ENCODE results near the gene FBXO31.

The FBXO31 gene

DNA sequence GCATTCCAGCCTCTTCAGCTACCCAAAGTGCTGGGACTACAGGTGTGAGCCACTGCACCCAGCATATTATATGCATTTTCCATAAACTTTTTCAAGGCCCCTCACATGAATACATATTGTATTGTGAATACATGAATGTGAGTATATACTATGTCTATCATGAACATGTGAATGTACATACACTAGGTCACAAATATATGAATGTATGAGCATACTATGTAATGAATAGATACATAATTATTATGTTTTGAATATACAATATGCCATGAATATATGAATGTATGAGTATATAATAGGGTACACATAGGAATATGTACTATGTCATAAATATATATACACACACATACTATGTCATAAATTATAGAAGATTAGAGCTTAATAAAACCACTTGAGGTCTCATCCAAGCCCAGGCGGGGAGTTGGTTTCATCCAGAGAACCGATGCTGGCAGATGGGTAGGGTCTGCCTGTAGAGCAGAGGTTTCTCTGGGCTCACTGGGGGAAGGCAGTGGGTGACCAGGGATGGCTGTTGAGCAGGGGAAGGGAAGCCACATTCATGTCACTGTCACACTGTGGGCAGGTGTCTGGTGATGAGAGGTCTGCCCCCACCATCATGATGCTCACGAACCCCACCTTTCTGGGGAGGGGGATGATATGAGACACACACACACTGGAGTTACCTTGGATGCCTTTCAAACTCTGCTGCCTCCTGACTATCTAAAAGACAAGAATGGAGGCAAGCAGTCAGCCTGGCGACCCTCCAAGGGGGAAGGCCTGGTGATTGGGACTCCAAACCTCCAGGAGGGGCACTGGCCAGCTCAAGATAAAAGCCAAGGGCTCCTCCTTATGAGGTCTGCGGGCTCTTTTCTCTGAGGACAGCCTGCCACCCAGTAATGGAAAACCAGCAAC is 73.7 kb downstream of the FBXO31 start:
- DNase-seq (ENCODE audit: low read depth), result no peak

DNA sequence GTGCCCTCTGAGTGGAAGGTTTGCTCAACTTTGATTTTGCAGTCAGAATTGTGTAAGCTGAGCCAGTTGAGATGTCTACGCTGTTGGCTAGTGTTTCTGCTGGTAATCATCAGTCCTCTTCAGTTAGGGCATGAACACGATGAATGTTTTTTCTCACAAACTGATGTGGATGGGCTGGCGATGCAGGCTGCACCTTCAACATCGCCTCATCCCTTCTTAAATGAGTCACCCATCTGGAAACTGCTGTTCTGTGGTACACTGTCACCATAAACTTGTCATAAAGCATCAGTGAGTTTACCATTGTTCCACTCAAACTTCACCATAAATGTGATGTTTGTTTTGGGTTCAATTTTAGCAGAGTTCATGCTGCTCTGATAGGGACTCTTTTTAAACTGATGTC is 74.8 kb downstream of the FBXO31 start:
- DNase-seq (ENCODE audit: low read depth), result no peak

DNA sequence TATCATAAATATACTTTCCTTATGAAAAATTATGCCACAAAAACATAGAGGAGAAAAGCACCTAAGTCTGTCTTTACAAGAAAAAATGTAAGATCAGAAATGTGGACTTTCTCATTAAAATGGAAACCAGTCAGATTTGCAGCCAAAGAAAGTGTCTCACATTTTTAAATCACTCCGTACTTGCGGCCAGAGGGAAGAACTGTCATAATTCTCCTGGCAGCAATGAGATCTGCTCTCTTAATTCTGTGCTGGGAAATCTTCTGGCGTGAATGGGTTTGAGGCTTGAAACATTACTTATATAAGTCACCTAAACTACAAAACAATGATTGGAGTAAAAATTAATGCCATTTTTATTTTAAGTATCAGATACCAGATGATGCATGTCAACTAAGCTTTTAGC is 77.1 kb downstream of the FBXO31 start:
- DNase-seq (ENCODE audit: low read depth), result no peak

DNA sequence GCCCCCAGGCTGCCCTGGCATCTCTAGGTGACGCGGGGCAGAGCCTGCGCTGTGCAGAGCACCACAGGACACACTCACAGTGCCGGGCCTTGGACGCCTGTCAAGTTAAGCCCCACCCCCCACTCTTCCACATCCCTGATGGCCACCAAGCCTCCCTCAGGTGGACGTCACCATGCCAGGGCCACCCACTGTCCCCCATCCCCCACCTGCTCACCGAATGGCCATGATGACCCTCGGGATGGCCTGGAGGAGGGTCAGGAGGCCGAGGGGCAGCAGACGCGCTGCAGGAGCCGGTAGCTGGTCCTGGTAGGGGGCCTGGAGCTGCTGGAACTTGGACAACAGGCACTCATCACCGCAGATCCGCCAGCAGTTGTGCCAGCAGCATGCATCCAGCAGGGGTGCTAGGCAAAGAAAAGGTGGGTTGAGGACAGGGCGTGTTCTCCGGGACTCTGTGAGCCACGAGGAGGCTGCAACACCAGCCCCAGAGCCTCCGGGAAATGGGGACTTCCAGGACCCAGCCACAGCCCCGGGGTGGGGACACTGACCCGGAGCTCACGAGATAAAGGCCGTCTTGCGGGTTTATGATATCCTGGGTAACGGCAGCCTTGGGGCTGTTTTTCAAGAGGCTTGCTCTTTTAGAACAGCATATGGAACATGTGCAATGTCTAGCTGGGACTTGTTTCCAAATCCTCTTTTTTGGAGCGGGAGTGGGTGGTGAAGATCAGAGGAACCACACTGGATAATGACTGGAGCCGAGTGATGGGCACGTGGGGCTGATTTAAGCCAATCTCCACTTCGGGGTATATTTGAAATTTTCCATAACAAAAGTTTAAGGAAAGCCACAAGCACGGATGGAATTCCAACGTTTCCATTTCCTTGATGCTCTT is 77.8 kb downstream of the FBXO31 start:
- no peak for DNase-seq (ENCODE audit: low read depth)

DNA sequence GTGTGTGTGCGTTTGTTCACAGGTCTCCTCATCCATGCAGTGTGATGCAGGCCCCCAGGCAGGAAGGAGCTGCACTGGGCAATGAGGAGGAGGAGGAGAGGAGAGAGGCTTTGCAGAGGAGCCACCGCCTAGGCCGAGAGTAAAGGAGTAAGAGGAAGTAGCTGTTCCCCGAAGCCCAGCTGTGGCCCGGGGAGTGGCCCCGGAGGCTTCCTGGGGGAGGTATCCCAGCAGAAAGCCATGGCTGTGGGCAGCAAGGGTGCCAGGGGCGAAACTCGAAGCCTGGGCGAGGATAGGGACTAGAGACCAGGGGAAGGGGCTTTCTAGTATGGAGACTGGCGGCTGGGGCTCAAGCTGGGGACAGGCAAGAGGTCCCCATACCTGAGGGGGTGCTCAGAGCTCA is 78.6 kb downstream of the FBXO31 start:
- no peak for DNase-seq (ENCODE audit: low read depth)

DNA sequence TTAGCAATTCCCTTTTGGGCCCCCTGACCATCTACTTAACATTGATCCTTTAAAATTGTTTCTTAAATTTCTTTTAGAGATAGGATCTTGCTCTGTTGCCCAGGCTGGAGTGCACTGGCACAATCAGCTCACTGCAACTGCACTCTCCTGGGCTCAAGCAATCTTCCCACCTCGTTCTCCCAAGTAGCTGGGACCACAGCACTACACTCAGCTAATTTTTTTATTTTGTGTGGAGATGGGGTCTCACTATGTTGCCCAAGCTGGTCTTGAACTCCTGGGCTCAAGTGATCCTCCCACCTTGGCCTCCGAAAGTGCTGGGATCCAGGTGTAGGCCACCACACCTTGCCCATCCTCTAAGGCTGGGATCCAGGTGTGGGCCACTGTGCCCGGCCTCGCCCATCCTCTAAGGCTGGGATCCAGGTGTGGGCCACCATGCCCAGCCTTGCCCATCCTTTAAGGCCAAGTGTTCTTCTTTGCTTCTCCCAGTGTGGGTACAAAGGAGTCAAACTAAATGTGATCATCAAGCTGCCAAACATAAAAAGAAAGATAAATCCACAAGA is 79.5 kb downstream of the FBXO31 start:
- DNase-seq (ENCODE audit: low read depth), result no peak

DNA sequence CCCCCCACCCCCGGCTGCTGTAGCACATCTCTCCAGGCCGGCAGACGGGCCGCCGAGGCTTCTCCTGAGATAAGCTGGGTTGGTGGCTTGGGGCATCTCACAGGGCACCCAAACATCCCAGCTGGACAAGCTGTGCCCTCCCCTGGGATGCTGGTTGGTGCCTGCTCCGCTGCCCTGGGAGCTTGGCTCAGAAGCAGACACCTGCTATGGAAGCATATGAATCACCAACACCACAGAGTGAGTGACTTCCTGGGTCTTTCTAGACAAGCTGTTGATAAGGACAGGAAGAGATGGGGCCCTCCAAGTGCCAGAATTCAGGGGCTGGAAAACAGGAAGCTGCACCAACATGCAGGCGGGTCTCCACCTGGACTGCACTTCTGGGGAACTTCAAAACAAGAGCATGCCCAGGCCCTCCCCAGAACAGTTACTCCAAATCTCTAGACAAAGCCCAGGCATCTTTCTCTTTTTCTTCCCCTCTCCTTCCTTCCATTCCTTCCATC is 80.1 kb downstream of the FBXO31 start:
- no peak for DNase-seq (ENCODE audit: low read depth)

DNA sequence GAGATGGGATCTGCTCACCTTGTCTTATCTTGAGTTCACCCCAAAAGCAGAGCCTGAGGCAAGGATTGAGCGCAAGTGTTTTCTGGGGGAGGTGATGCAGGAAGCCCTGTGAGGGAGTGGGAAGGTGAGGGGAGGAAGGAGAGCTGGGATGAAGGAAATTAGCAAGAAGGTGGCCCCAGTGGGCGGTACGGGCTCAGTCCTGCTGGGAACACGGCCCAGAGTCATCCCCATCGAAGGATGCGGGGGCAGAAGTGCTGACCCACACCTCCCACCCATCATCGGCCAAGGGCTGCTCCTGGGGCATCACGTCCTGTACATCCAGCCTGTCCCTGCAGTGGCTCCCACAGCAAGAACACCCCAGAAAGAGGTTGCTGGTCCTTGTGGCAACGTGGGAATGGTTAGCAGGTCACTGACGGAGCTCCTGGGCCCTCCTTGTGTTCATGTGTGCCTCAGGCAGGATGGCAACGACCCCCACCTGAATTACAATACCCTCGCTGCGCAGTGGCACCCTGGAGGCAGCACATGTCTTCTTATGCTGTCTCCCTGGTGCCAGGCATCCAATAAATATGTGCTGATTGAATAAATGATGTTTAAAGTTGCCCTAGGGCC is 84.6 kb downstream of the FBXO31 start:
- no peak for DNase-seq (ENCODE audit: low read depth)

DNA sequence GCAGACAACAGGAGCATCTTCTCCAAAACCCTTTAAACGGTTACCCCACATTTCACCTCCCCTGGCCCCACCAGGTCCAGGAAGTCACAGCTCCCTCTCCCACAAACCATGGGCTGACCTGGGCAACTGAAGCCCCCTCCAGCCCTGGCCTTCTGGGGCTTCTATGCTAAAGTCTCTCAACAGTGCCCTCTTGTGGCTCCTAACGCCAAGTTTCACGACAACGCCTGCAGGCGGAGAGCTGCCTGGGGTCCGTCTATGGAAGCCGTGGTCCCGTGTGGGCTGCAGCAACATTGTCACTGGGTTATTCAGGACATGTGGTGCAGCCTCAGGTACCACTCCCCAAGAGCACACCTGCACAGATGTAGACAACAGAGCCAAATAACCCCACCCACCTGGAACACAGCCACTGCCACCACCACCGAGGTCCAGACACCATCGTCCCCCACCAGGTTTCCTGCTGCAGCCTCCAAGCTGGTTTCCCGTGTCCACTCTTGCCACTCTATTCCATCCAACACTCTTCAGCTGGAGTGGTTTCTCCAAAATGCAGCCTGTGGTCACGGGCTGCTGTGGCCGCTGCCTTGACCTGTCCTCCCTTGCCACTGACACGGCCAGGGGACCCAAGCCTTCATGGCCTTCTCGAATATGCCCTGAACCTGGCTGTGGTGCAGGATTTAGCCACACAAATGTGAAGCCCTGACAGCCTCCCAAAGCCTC is 85.5 kb downstream of the FBXO31 start:
- peak; percentile 13 for DNase-seq (ENCODE audit: low read depth)

DNA sequence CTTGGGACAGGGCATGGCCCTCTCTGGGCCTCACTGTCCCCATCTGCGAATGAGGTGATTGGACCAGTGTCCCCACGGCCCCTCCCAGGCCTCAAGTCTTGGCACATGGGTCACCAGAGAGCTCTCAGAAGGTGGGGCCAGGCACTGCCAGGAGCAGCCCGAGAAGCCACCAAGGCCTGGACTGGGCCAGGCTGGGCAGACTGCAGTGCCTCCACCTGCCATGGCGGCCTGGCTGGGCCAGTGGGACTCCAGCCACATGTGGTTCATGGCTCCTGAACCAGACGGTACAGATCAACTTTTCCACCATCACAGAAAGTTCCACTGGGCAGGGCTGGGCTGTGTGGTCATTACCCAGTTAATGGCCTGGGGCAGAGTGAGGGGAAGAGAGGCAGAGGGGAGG is 86.2 kb downstream of the FBXO31 start:
- DNase-seq (ENCODE audit: low read depth), result no peak

DNA sequence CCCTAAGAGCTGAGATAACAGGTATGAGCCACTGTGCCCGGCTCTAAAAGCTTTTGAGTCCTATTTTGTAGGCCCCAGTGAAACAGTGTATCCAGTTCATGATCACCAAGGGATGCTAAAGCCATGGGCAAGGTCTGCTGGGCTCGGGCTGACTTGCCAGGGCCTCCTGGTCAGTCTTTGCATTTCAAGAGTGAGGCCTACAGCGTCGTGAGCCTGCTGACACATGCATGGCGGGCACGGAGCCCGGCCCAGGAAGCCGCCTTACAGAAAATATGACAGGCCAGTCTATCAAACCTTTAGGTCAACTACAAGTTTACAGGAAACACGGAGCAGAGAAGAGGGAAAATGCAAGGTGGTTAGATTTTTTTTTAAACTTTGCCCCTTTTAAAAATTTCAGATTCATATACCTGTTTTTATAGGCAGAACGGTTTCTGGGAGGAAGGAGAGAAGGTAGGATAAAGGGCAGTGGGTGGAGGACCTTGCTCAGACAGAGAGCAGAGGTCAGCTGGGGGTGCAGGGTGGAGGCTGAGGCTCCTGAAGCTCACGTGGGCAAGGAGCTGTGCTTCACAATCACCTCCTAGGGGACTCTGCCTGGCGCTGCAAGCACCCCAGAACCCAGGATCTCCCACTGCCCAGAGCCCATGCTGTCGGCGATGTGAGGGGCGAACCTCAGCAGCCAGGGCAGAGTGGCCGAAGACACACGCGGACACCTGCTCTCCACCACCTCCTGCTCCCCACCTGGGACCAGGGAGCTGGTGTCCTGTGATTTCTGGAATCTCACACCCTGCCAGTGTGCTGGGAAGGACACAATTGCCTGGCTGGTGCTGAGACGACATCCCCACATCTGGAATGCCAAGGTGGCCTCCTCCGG is 87.7 kb downstream of the FBXO31 start:
- DNase-seq (ENCODE audit: low read depth), result no peak

DNA sequence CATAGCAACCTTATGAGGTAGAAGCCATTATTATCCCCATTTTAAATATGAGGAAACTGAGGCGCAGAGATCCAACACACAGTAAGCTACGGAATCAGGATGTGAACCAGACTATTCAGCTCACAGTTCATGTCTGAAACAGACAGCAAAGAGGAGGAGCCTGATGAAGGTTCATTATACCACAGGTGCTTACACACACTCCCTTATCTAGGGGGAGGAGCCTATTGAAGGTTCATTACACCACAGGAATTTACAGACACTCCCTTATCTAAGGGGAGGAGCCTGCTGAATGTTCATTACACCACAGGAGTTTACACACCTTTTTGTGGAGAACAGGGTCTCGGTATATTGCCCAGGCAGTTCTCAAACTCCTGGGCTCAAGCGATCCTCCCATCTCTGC is 88.3 kb downstream of the FBXO31 start:
- no peak for DNase-seq (ENCODE audit: low read depth)

DNA sequence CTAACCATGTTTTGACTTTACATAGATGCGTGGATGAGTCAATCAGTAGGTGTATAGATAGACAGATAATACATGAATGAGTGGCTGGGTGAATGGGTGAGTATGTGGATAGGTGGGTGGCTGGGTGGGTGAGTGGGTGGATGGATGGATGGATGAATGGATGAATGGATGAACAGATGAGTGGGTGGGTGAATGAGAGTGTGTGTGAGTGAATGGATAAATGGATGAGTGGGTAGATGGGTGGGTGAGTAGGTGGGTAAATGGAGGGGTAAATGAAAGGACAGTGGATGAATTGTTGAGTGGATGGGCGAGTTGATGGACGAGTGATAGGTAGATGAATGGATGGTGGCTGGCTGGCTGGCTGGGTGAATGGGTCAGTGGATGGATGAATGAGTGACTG is 89.6 kb downstream of the FBXO31 start:
- no peak for DNase-seq (ENCODE audit: low read depth)

DNA sequence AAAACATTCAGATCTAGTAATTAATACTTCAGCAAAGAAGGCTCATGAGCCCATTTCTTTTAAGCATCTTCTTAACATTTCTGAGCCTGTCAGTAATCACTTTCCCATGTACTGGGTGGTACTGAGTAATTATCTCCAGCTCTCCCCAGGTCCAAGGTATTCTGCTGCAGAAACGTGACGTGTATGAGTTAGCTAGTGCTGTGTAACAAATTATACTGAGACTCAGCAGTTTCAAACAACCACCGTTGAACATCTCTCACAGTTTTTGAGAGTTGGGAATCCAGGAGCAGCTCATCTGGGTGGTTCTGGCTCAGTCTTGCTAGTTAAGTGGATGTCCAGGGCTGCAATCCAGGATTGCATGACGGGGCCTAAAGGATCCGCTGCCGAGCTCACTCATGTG is 91.6 kb downstream of the FBXO31 start:
- no peak for DNase-seq (ENCODE audit: low read depth)

DNA sequence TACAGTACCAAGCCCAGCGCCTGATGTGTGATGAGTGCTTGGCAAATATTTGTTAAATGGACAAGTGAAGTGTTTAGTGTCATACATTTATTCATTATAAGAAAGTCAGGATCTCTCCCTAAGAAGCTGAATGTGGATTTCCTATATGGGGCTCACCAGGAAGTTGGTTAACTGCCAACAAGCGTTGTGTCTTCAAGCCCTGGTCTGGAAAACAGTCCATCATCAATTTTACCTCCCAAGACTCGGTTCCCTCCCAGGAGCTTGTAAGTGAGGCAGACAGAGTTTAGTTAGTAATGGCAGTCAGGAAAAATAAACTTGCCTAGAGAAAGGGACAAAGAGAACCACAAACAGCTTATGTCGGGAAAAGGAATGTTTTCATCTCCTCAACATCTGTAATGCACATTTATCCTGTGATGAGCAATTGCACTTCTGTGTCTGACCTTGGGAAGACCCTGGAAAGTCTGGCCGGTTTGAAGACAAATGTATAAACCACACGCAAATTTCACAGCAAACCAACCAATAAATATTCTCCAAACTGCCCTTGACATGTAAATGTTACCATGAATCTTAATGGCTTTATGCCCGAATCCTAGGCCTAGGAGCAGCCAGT is 94.7 kb downstream of the FBXO31 start:
- no peak for DNase-seq (ENCODE audit: low read depth)

DNA sequence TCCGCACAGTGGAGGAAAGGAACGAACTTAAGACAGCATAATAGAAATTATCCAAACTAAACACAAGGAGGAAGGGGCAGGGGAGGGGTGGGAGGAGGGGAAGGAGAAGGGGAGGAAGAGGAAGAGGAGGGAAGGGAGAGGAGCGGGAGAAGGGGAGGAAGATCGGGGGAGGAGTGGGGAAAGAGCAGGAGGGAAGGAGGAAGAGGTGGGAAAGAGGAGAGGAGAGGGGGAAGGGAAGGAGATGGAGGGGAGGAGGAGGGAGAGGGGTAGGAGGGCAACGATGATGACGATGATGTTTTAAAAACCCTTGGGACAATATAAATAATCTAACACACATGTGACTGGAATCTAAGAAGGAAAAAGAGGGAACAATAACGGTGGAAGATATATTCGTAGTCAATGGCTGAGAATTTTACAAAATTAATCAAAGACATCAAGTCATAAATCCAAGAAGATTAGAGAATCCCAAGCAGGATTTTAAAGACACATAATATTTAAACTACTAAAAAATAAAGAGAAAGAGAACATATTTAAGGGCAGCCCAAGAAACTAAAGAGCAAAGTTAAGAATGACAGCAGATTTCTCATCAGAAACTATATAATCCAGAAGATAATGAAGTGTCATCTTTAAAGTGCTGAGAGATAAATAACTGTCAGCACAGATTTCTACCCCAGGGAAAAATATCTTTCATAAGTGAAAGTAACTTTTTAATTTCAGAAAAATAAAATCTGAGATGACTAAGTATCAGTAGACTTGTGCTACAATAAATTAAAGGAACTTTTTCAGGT is 96.5 kb downstream of the FBXO31 start:
- no peak for DNase-seq (ENCODE audit: low read depth)

DNA sequence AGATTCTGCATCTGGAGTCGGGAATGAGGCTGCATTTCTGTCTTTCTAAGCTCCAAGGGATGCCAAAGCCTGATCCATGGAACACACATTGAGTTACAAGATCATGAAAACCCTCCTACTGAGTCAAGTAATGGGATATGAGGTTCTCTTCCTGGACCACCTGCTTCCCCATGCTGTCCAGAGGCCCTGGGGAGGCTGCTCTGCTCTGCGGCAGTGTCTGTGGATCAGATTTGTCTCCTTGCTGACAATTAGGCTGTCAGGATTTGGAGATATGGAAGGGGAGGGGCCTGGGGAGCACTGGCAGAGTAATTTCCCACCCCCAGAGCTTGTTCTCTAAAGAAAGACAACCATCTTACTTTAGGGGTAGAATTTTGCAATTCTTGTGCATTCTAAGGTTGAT is 99.4 kb downstream of the FBXO31 start:
- no peak for DNase-seq (ENCODE audit: low read depth)

DNA sequence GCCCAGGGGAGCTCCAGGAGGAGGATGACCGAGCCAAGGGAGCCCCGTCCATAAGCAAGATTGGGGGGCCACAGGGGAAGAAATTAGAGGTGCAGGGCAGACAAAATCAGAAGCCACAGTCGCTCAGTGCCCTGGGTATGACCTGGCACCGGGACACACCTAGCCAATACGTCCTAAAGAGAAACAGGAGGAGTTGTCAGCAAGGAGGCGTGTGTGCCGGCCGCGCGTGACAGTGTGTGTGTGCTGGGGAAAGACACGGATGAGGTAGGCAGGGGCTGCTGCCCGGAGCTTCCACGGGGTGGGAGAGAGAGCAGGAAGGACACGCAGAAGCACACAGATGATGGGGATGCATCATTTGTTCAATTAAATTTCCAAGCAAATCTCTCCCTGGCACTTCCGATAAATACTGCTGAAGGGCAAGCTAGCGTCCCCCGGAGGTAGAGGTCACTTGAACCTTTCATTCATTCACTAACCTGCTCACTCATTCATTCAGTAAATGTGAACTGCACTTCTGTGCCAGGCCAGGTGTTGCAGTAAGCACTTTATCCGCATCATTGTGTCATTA is 104.4 kb downstream of the FBXO31 start:
- DNase-seq (ENCODE audit: low read depth), result no peak

All from stimulated activated CD4-positive, alpha-beta T cell treated with anti-CD3 and anti-CD28 coated beads, Interleukin-2, amount 100 ng/mL, for 4 hours (primary cell).